Measurements from ENCODE around the gene HMCN2. TPM values are rescaled to one million over a fixed set of nuclear protein-coding genes. Genes with fewer than 3 reads are reported as not detected.
A peak's percentile ranks its signal among the peaks of the same experiment; 100 is the strongest.

The HMCN2 gene
- polyA plus RNA-seq, 1 of the 3 experiments (the other 2 are of a cell fraction), result 0.15 TPM

DNA sequence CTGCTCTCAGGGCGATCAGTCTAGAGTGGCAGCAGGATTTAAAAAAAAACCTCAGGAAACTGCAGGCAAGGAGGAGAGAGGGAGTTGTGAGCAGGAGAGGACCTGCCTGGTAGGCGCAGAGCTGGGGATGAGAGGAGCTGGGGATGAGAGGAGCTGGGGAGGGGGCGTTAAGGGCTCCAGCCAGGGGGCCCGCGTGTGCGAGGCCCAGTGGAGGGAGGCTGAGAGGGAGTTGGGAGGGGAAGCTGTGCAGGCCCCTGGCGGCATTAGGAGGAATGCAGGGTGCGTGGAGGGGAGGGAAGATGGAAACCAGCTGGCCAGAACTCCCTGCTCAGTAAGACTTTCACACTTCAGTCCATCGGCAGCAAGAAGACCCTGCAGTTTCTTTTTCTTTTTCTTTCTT is 45.2 kb upstream of the HMCN2 start:
- peaks cover 7 to 12% of the 10 kb centered on the region in 2 experiments for H3K36me3 ChIP-seq (replicated peaks in 1 of 2; ENCODE audit: control insufficient read depth in 1 of 2, insufficient read depth in 2 of 2, low read length in 1 of 2)
- no peaks in the 10 kb centered on the region for H3K9me3 ChIP-seq
- H3K9me2 ChIP-seq, result no peaks in the 10 kb centered on the region
- no peak overlapping the region for H3K4me3 ChIP-seq (ENCODE audit: low read depth in 2 of 2, low read length in 1 of 2)
- H3K27me3 ChIP-seq (ENCODE audit: insufficient read depth), result no peaks in the 10 kb centered on the region
- H3K4me2 ChIP-seq, result no peak overlapping the region
- H3K79me2 ChIP-seq (ENCODE audit: insufficient read depth), result peaks cover 17% of the 10 kb centered on the region; the same call in 1 of the 2 replicates
- POLR2A ChIA-PET, result interaction anchor here (0.6 kb wide), 2 partner anchors 142 to 1286 kb away, joined by 3 read pairs; no protein-coding TSS in a partner anchor
- H4K20me1 ChIP-seq (ENCODE audit: insufficient read depth), result peaks cover 15% of the 10 kb centered on the region; the same call in 1 of the 2 replicates
- H3K4me1 ChIP-seq (ENCODE audit: control insufficient read depth in 1 of 2, insufficient read depth in 2 of 2, low read depth in 1 of 2, low read length in 1 of 2), result peaks cover 0 to 22% of the 10 kb centered on the region in 2 experiments; a peak in 1 of 4 replicates
- H3K9ac ChIP-seq, result no peak overlapping the region
- no peak overlapping the region for H2AFZ ChIP-seq (ENCODE audit: low read depth)
- DNase-seq, result peak; percentile 89
- 59% methylated on average over 9 of the region's 9 CpGs for WGBS (ENCODE audit: low lambda C conversion rate)
- H3F3A ChIP-seq (replicated peaks; ENCODE audit: insufficient read depth), result no peaks in the 10 kb centered on the region
- H3K27ac ChIP-seq (ENCODE audit: low read depth in 2 of 2, low read length in 1 of 2), result peak overlapping the region in 1 of 2 experiments; percentile 90; a peak in 2 of 4 replicates
- TF ChIP-seq TCF12 (IDR thresholded peaks at IDR 0.05), result peak; percentile 28; the same call in 1 of the 2 replicates
- TF ChIP-seq, protein P1, sequence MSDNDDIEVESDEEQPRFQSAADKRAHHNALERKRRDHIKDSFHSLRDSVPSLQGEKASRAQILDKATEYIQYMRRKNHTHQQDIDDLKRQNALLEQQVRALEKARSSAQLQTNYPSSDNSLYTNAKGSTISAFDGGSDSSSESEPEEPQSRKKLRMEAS (IDR thresholded peaks at IDR 0.05; ENCODE audit: low read depth), result no peak
- TF ChIP-seq YY1 (IDR thresholded peaks at IDR 0.05; ENCODE audit: low read depth), result no peak
- TF ChIP-seq RAD21 (IDR thresholded peaks at IDR 0.05; ENCODE audit: low read length), result peak; percentile 38
- CTCF ChIA-PET, result interaction anchor here (0.6 to 3.1 kb wide), 21 partner anchors 8 to 122 kb away, joined by 3 to 23 read pairs (median 4); no protein-coding TSS in a partner anchor

DNA sequence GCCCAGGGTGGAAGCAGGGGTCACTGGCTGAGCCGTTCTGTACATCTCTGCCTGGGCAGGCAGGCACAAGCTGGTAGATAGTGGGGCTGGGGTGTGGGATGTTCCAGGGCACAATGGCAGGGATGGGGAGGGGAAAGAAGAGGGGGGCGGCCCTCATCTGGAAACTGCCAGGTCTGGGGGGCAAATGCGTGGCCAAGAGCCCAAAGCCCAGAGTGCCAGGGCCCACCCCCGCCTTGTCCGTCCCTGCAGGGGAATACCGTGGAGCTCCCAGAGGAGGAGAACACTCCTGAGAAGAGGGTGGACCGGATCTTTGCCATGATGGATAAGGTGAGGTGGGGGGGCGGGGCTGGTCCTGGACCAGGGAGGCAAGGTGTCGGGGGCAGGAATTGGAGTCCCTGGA is 42.7 kb upstream of the HMCN2 start:
- peaks cover 20 to 32% of the 10 kb centered on the region in 2 experiments for H3K36me3 ChIP-seq (replicated peaks in 1 of 2; ENCODE audit: control insufficient read depth in 1 of 2, insufficient read depth in 2 of 2, low read length in 1 of 2)
- H3F3A ChIP-seq (replicated peaks; ENCODE audit: insufficient read depth), result peaks cover 6% of the 10 kb centered on the region
- H4K20me1 ChIP-seq (ENCODE audit: insufficient read depth), result peaks cover 3% of the 10 kb centered on the region; the same call in 1 of the 2 replicates
- H3K4me2 ChIP-seq, result no peak overlapping the region
- H3K9me2 ChIP-seq, result no peaks in the 10 kb centered on the region
- no peak for DNase-seq
- H3K27ac ChIP-seq (ENCODE audit: low read depth in 2 of 2, low read length in 1 of 2), result no peak overlapping the region
- POLR2A ChIA-PET, result no interaction called here
- H3K9me3 ChIP-seq, result no peaks in the 10 kb centered on the region; the same call in 1 of the 2 replicates
- no peak overlapping the region for H3K9ac ChIP-seq
- H3K27me3 ChIP-seq (ENCODE audit: insufficient read depth), result no peaks in the 10 kb centered on the region
- WGBS (ENCODE audit: low lambda C conversion rate), result 93% methylated on average over 9 of the region's 9 CpGs
- H3K79me2 ChIP-seq (ENCODE audit: insufficient read depth), result peaks cover 2% of the 10 kb centered on the region; the same call in 1 of the 2 replicates
- no peak overlapping the region for H3K4me3 ChIP-seq (ENCODE audit: low read depth in 2 of 2, low read length in 1 of 2)
- H3K4me1 ChIP-seq (ENCODE audit: control insufficient read depth in 1 of 2, insufficient read depth in 2 of 2, low read depth in 1 of 2, low read length in 1 of 2), result peaks cover 0 to 19% of the 10 kb centered on the region in 2 experiments; a peak in 1 of 4 replicates
- no peak for TF ChIP-seq YY1 (IDR thresholded peaks at IDR 0.05; ENCODE audit: low read depth)
- TF ChIP-seq EP300 (IDR thresholded peaks at IDR 0.05; ENCODE audit: borderline replicate concordance in 1 of 2, low read depth in 1 of 2, low read length in 1 of 2), result no peak
- TF ChIP-seq, protein P1 (IDR thresholded peaks at IDR 0.05; ENCODE audit: low read depth), result no peak
- TF ChIP-seq USF1 (IDR thresholded peaks at IDR 0.05; ENCODE audit: borderline replicate concordance, low read depth), result no peak
- TF ChIP-seq MEF2A (IDR thresholded peaks at IDR 0.05; ENCODE audit: borderline replicate concordance, low read depth), result no peak
- no peak for TF ChIP-seq TEAD4 (IDR thresholded peaks at IDR 0.05; ENCODE audit: borderline replicate concordance, insufficient read depth)
- TF ChIP-seq SMC3 (IDR thresholded peaks at IDR 0.05; ENCODE audit: low read depth, low read length), result no peak
- no peak for TF ChIP-seq POLR2AphosphoS5 (IDR thresholded peaks at IDR 0.05; ENCODE audit: low read depth, low read length)
- TF ChIP-seq TCF12 (IDR thresholded peaks at IDR 0.05), result no peak
- no peak for TF ChIP-seq JUND (IDR thresholded peaks at IDR 0.05)
- no peak for TF ChIP-seq USF2 (IDR thresholded peaks at IDR 0.05; ENCODE audit: borderline replicate concordance, low read depth, low read length)
- TF ChIP-seq SIN3A (IDR thresholded peaks at IDR 0.05; ENCODE audit: borderline replicate concordance, low read depth, low read length), result no peak
- no peak for TF ChIP-seq FOXJ3 (CRISPR knock-in tag; IDR thresholded peaks at IDR 0.05)
- TF ChIP-seq GATA2 (CRISPR knock-in tag; IDR thresholded peaks at IDR 0.05), result no peak
- CTCF ChIA-PET, result interaction anchor here (1.2 to 1.8 kb wide), 3 partner anchors 18 to 116 kb away, joined by 3 to 8 read pairs (median 4); no protein-coding TSS in a partner anchor
- H2AFZ ChIP-seq (ENCODE audit: low read depth), result no peak overlapping the region
